Loucy (cell line): ENCODE measurements around the gene GUCY1B1.
A peak's percentile ranks its signal among the peaks of the same experiment; 100 is the strongest.
"Not testable (repeated sequence)": the region's sequence is repeated elsewhere in the genome, so short reads cannot be mapped to it uniquely, and the experiment has no call there.

Experiments
- H2AFZ ChIP-seq: fragments of 200-600 bp; sonication (generic); 2 replicates; pipeline ENCODE4 v1.6.0; 2016; ENCODE audit warnings: antibody characterized with exemption, mild to moderate bottlenecking, low read length, moderate library complexity
- H3F3A ChIP-seq: fragments of 200-600 bp; 2 replicates; pipeline ENCODE4 v1.6.0; 2016; ENCODE audit warnings: antibody characterized with exemption, low read depth, mild to moderate bottlenecking
- H3K27me3 ChIP-seq: fragments of 200-600 bp; sonication (generic); 2 replicates; pipeline ENCODE4 v1.6.1; 2014; ENCODE audit warnings: low read length, mild to moderate bottlenecking; ENCODE audit not compliant: insufficient read depth, poor library complexity, severe bottlenecking
- H3K36me3 ChIP-seq: fragments of 200-600 bp; sonication (generic); 2 replicates; pipeline ENCODE4 v1.6.1; 2016; ENCODE audit warnings: low read length; ENCODE audit not compliant: insufficient read depth
- H3K4me1 ChIP-seq: fragments of 200-600 bp; sonication (generic); 2 replicates; pipeline ENCODE4 v1.5.1; 2014; ENCODE audit warnings: low read length, mild to moderate bottlenecking; ENCODE audit not compliant: insufficient read depth, poor library complexity, severe bottlenecking
- H3K4me2 ChIP-seq: fragments of 200-600 bp; sonication (generic); 2 replicates; pipeline ENCODE4 v1.6.0; 2014; ENCODE audit warnings: antibody characterized with exemption, low read length, low read depth, mild to moderate bottlenecking; ENCODE audit not compliant: poor library complexity, severe bottlenecking
- H3K4me3 ChIP-seq: fragments of 200-600 bp; sonication (generic); 2 replicates; pipeline ENCODE4 v1.5.1; 2014; ENCODE audit warnings: low read length, mild to moderate bottlenecking, mixed read lengths; ENCODE audit not compliant: poor library complexity, severe bottlenecking
- H3K79me2 ChIP-seq: fragments of 200-600 bp; sonication (generic); 2 replicates; pipeline ENCODE4 v1.6.1; 2014; ENCODE audit warnings: low read length; ENCODE audit not compliant: insufficient read depth
- H3K9ac ChIP-seq: fragments of 200-600 bp; sonication (generic); 2 replicates; pipeline ENCODE4 v1.6.0; 2014; ENCODE audit warnings: mild to moderate bottlenecking, low read depth, low read length, moderate library complexity; ENCODE audit not compliant: poor library complexity, severe bottlenecking
- H3K9me2 ChIP-seq: fragments of 200-600 bp; sonication (generic); replicated peaks from 2 replicates; pipeline ENCODE4 v1.6.1; 2016; ENCODE audit warnings: low read depth, low read length, mixed read lengths
- H3K9me3 ChIP-seq: fragments of 200-600 bp; sonication (generic); 2 replicates; pipeline ENCODE4 v1.6.1; 2014; ENCODE audit warnings: mild to moderate bottlenecking, antibody characterized with exemption, low read length, low read depth; ENCODE audit not compliant: insufficient read depth
- H4K20me1 ChIP-seq: fragments of 200-600 bp; sonication (generic); 2 replicates; pipeline ENCODE4 v1.6.0; 2014; ENCODE audit warnings: antibody characterized with exemption, low read length, mild to moderate bottlenecking; ENCODE audit not compliant: insufficient read depth, poor library complexity, severe bottlenecking
- EZH2phosphoT487 ChIP-seq: fragments of 200-600 bp; IDR thresholded peaks from 2 replicates; pipeline ENCODE4 v1.6.1; 2018; ENCODE audit warnings: antibody characterized with exemption, mild to moderate bottlenecking, moderate library complexity, borderline replicate concordance
- TF ChIP-seq, protein P1 (sequence below): fragments of 200-600 bp; sonication (generic); conservative IDR thresholded peaks from 2 replicates; pipeline ENCODE4 v1.5.1; 2014; ENCODE audit warnings: mild to moderate bottlenecking, antibody characterized with exemption, low read length

Gene GUCY1B1

GRCh38 chr4:155795991-155796390 lies 37.2 kb downstream of the GUCY1B1 start:
- H3K9me3 ChIP-seq: no peaks in the 10 kb centered on the region
- H4K20me1 ChIP-seq: no peaks in the 10 kb centered on the region
- no peak overlapping the region for H3K4me3 ChIP-seq
- H3F3A ChIP-seq: no peaks in the 10 kb centered on the region
- H3K9me2 ChIP-seq: no peaks in the 10 kb centered on the region
- H3K9ac ChIP-seq: no peak overlapping the region
- no peaks in the 10 kb centered on the region for H3K79me2 ChIP-seq
- TF ChIP-seq, protein P1, sequence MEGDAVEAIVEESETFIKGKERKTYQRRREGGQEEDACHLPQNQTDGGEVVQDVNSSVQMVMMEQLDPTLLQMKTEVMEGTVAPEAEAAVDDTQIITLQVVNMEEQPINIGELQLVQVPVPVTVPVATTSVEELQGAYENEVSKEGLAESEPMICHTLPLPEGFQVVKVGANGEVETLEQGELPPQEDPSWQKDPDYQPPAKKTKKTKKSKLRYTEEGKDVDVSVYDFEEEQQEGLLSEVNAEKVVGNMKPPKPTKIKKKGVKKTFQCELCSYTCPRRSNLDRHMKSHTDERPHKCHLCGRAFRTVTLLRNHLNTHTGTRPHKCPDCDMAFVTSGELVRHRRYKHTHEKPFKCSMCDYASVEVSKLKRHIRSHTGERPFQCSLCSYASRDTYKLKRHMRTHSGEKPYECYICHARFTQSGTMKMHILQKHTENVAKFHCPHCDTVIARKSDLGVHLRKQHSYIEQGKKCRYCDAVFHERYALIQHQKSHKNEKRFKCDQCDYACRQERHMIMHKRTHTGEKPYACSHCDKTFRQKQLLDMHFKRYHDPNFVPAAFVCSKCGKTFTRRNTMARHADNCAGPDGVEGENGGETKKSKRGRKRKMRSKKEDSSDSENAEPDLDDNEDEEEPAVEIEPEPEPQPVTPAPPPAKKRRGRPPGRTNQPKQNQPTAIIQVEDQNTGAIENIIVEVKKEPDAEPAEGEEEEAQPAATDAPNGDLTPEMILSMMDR: peak; percentile 68
- no peak for TF ChIP-seq EZH2phosphoT487
- H3K4me2 ChIP-seq: no peak overlapping the region
- no peaks in the 10 kb centered on the region for H3K27me3 ChIP-seq
- peaks cover 4% of the 10 kb centered on the region; the same call in 1 of the 2 replicates for H3K36me3 ChIP-seq
- H3K4me1 ChIP-seq: no peaks in the 10 kb centered on the region
- H2AFZ ChIP-seq: no peak overlapping the region

GRCh38 chr4:155797581-155797980 lies 38.8 kb downstream of the GUCY1B1 start:
- H3K4me2 ChIP-seq, H3K4me3 ChIP-seq, H3K9me3 ChIP-seq, H3K4me1 ChIP-seq, H2AFZ ChIP-seq, H3F3A ChIP-seq, H3K9ac ChIP-seq, H3K27me3 ChIP-seq, H3K36me3 ChIP-seq, H3K9me2 ChIP-seq, H3K79me2 ChIP-seq, H4K20me1 ChIP-seq: not testable (repeated sequence)

GRCh38 chr4:155799116-155799793 lies 40.4 kb downstream of the GUCY1B1 start:
- TF ChIP-seq EZH2phosphoT487: no peak
- TF ChIP-seq, protein P1: no peak
- Histone ChIP-seq H3K4me2 (no peak overlapping the region), H3K4me3 (no peak overlapping the region), H3K9ac (no peak overlapping the region), H3K4me1 (no peaks in the 10 kb centered on the region), H3K27me3 (no peaks in the 10 kb centered on the region), H3K79me2 (no peaks in the 10 kb centered on the region), H2AFZ (no peak overlapping the region), H3K36me3 (peaks cover 4% of the 10 kb centered on the region; the same call in 1 of the 2 replicates), H3F3A (no peaks in the 10 kb centered on the region), H3K9me3 (no peaks in the 10 kb centered on the region), H4K20me1 (no peaks in the 10 kb centered on the region), H3K9me2 (no peaks in the 10 kb centered on the region)

DNA sequence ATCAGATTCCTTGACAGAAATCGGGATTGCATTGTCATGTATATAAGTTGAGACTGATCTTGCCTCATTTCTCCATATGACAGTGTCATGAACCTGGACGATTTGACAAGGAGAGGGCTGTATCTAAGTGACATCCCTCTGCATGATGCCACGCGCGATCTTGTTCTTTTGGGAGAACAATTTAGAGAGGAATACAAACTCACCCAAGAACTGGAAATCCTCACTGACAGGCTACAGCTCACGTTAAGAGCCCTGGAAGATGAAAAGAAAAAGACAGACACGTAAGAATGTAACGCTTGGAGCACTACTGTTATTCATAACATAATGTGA lies 40.9 kb downstream of the GUCY1B1 start:
- no peak for TF ChIP-seq EZH2phosphoT487
- TF ChIP-seq, protein P1: no peak
- H2AFZ ChIP-seq: no peak overlapping the region
- no peaks in the 10 kb centered on the region for H3K27me3 ChIP-seq
- peaks cover 2% of the 10 kb centered on the region for H3K4me1 ChIP-seq
- H3K4me3 ChIP-seq: no peak overlapping the region
- H3K79me2 ChIP-seq: no peaks in the 10 kb centered on the region
- no peaks in the 10 kb centered on the region for H3F3A ChIP-seq
- H3K9ac ChIP-seq: no peak overlapping the region
- no peaks in the 10 kb centered on the region for H3K9me3 ChIP-seq
- peaks cover 4% of the 10 kb centered on the region; the same call in 1 of the 2 replicates for H3K36me3 ChIP-seq
- no peaks in the 10 kb centered on the region for H4K20me1 ChIP-seq
- no peaks in the 10 kb centered on the region for H3K9me2 ChIP-seq
- no peak overlapping the region for H3K4me2 ChIP-seq
